SH-SY5Y (cell line): ENCODE results near the gene PHLDB3.

Source experiments
- GATA2 ChIP-seq: IDR thresholded peaks from 2 replicates; pipeline ENCODE4 v1.6.1; 2011; ENCODE audit warnings: mild to moderate bottlenecking, low read depth, low read length
- GATA3 ChIP-seq: IDR thresholded peaks from 2 replicates; pipeline ENCODE4 v1.6.1; 2011; ENCODE audit warnings: low read depth, mild to moderate bottlenecking, low read length, moderate library complexity

GRCh38 chr19:43506629-43507028 is 2.1 kb upstream of the PHLDB3 start:
- TF ChIP-seq GATA2 = no peak
- TF ChIP-seq GATA3 = no peak
